Panc1 (cell line): ENCODE results near the gene SLC27A2. TPM values are rescaled to one million over a fixed set of nuclear protein-coding genes. Genes with fewer than 3 reads are reported as not detected.

Source experiments
- ATAC-seq: fragments of 200-7000 bp; cut with Tn5 transposase; 2 replicates; pipeline ENCODE4 v1.9.1; 2020; ENCODE audit warnings: mild to moderate bottlenecking, moderate library complexity
- BruUV-seq: library from RNA; stranded (reverse); fragments of 400-500 nt; replicated peaks from 2 replicates; lab custom pipeline; 2021; lab: Mats Ljungman, UMichigan
- CTCF ChIA-PET: fragments of 300-600 bp; sonication (Branson Sonifier 250); formaldehyde crosslinking; loops from one replicate; lab custom pipeline; 2022; ENCODE audit warnings: antibody characterized with exemption; lab: Charles Lee
- POLR2A ChIA-PET: fragments of 300-600 bp; sonication (Branson Sonifier 250); formaldehyde crosslinking; loops from one replicate; lab custom pipeline; 2022; ENCODE audit warnings: antibody characterized with exemption; lab: Charles Lee
- DNase-seq: peaks from one replicate; pipeline ENCODE4 v3.0.0-alpha.2; 2010; ENCODE audit warnings: low read depth, low spot score
- H3K27ac ChIP-seq: 2 replicates; pipeline ENCODE4 v1.5.1; 2011; ENCODE audit warnings: mild to moderate bottlenecking, low read length, inconsistent platforms
- H3K27me3 ChIP-seq: fragments of 200-500 bp; sonication (Bioruptor generic); 2 replicates; pipeline ENCODE4 v1.6.0; 2014; ENCODE audit warnings: low read length, inconsistent platforms; ENCODE audit not compliant: control insufficient read depth, insufficient read depth
- H3K36me3 ChIP-seq: fragments of 200-500 bp; sonication (Bioruptor generic); 2 replicates; pipeline ENCODE4 v1.5.1; 2014; ENCODE audit warnings: inconsistent platforms, mild to moderate bottlenecking, low read length, moderate library complexity; ENCODE audit not compliant: control insufficient read depth, insufficient read depth
- H3K4me1 ChIP-seq: 2 replicates; pipeline ENCODE4 v1.5.1; 2011; ENCODE audit warnings: inconsistent platforms, mild to moderate bottlenecking, low read length, moderate library complexity; ENCODE audit not compliant: control insufficient read depth, insufficient read depth
- H3K4me3 ChIP-seq, 2 experiments: 2 replicates each; pipeline ENCODE4 v1.5.1; 2011 to 2012; ENCODE audit warnings: low read depth in 2 of 2, low read length in 2 of 2, mild to moderate bottlenecking in 2 of 2, inconsistent platforms in 1 of 2, moderate library complexity in 1 of 2
- H3K9me3 ChIP-seq: fragments of 200-500 bp; sonication (Bioruptor generic); 2 replicates; pipeline ENCODE4 v1.5.1; 2014; ENCODE audit warnings: low read depth, mild to moderate bottlenecking, inconsistent platforms, low read length, moderate library complexity; ENCODE audit not compliant: control insufficient read depth, insufficient read depth
- CTCF ChIP-seq: fragments of 450-650 bp; IDR thresholded peaks from 2 replicates; pipeline ENCODE4 v1.5.1; 2017; ENCODE audit warnings: mild to moderate bottlenecking
- POLR2AphosphoS5 ChIP-seq: IDR thresholded peaks from 2 replicates; pipeline ENCODE4 v1.6.1; 2012; ENCODE audit warnings: mild to moderate bottlenecking, low read depth, low read length, moderate library complexity
- REST ChIP-seq, 2 experiments: IDR thresholded peaks; 2 replicates each; pipeline ENCODE4 v1.6.1; 2011 to 2012; ENCODE audit warnings: low read depth in 2 of 2, control low read depth in 1 of 2, low read length in 1 of 2, mild to moderate bottlenecking in 1 of 2, moderate library complexity in 1 of 2; ENCODE audit not compliant: insufficient read depth in 1 of 2
- SIN3A ChIP-seq: IDR thresholded peaks from 2 replicates; pipeline ENCODE4 v1.6.1; 2012; ENCODE audit warnings: low read depth, mild to moderate bottlenecking, low read length, moderate library complexity, borderline replicate concordance; ENCODE audit not compliant: insufficient read depth
- TCF7L2 ChIP-seq: IDR thresholded peaks from 2 replicates; pipeline ENCODE4 v1.6.1; 2011; ENCODE audit warnings: mild to moderate bottlenecking, low read depth, low read length, inconsistent platforms
- in situ Hi-C: cut with HindIII; loops from 2 replicates; pipeline ENCODE4 v1.10.0; 2016; ENCODE audit warnings: low sequenced_read_pairs, low pct_unique_long_range_greater_than_20kb
- intact Hi-C: fragments of 100-400 bp; cut with micrococcal nuclease; formaldehyde crosslinking; loops from one replicate; pipeline ENCODE4 v1.10.0; 2022; ENCODE audit not compliant: unreplicated experiment
- total RNA-seq: library from RNA; stranded (reverse); gene quantifications from one replicate; pipeline ENCODE4 v1.2.1, GENCODE V29; 2021; ENCODE audit not compliant: unreplicated experiment

The SLC27A2 gene
- total RNA-seq, 1 experiment from 2014 or later, result 0.18 TPM

GRCh38 chr15:50231761-50232160 lies 49.8 kb downstream of the SLC27A2 start:
- DNase-seq, result no peak
- no peaks in the 10 kb centered on the region for H3K4me1 ChIP-seq
- POLR2A ChIA-PET, result no interaction called here
- no peaks in the 10 kb centered on the region for H3K9me3 ChIP-seq
- CTCF ChIA-PET, result no interaction called here
- H3K27me3 ChIP-seq, result no peaks in the 10 kb centered on the region
- ATAC-seq, result no peak
- in situ Hi-C loops (no loop called here), intact Hi-C loops (no loop called here)
- no peaks in the 10 kb centered on the region for H3K36me3 ChIP-seq
- H3K4me3 ChIP-seq, result no peak overlapping the region
- H3K27ac ChIP-seq, result no peak overlapping the region
- TF ChIP-seq POLR2AphosphoS5, result no peak
- TF ChIP-seq CTCF, result no peak
- no peak for TF ChIP-seq SIN3A
- TF ChIP-seq REST (IDR thresholded peaks at IDR 0.05; ENCODE audit: insufficient read depth in 1 of 2, low read depth in 2 of 2, low read length in 1 of 2), result no peak
- no peak for TF ChIP-seq TCF7L2
- BruUV-seq, result no TSS peak

- Histone ChIP-seq H3K27me3 (no peaks in the 10 kb centered on the region), H3K4me3 (no peak overlapping the region), H3K36me3 (no peaks in the 10 kb centered on the region), H3K27ac (no peak overlapping the region), H3K4me1 (no peaks in the 10 kb centered on the region), H3K9me3 (no peaks in the 10 kb centered on the region)
- DNase-seq (no peak), ATAC-seq (no peak)
- intact Hi-C loops (no loop called here), in situ Hi-C loops (no loop called here)
- no TSS peak for BruUV-seq
- no peak for TF ChIP-seq REST (IDR thresholded peaks at IDR 0.05; ENCODE audit: insufficient read depth in 1 of 2, low read depth in 2 of 2, low read length in 1 of 2)
- no peak for TF ChIP-seq POLR2AphosphoS5
- TF ChIP-seq SIN3A, result no peak
- no peak for TF ChIP-seq CTCF
- no peak for TF ChIP-seq TCF7L2
- ChIA-PET POLR2A (no interaction called here), CTCF (no interaction called here)
Observed at GRCh38 chr15:50232791-50233190, 50.8 kb downstream of the SLC27A2 start.
